BLaER1 treated with 17β-estradiol and CSF1 and Interleukin-3, amounts not matched to agents 10 nM and 100 nM (cell line): ENCODE data around the gene ADIPOR1.
"Not testable (repeated sequence)": the region's sequence is repeated elsewhere in the genome, so short reads cannot be mapped to it uniquely, and the experiment has no call there.

Experiments
- H3K27ac ChIP-seq, 11 experiments: shearing (Covaris generic); formaldehyde crosslinking; 2 replicates each; pipeline ENCODE4 v1.8.1; 2022
- H3K27me3 ChIP-seq, 11 experiments: shearing (Covaris generic); formaldehyde crosslinking; 2 replicates each; pipeline ENCODE4 v1.8.1; 2022
- H3K36me3 ChIP-seq, 11 experiments: shearing (Covaris generic); formaldehyde crosslinking; 2 replicates each; pipeline ENCODE4 v1.8.1; 2022
- H3K4me1 ChIP-seq, 10 experiments: shearing (Covaris generic); formaldehyde crosslinking; 2 replicates each; pipeline ENCODE4 v1.8.1; 2022
- H3K4me2 ChIP-seq, 11 experiments: shearing (Covaris generic); formaldehyde crosslinking; 2 replicates each; pipeline ENCODE4 v1.8.1; 2022
- H3K4me3 ChIP-seq, 10 experiments: shearing (Covaris generic); formaldehyde crosslinking; 2 replicates each; pipeline ENCODE4 v1.8.1; 2022
- H3K9ac ChIP-seq, 11 experiments: shearing (Covaris generic); formaldehyde crosslinking; 2 replicates each; pipeline ENCODE4 v1.8.1; 2022
- H3K9me3 ChIP-seq, 11 experiments: shearing (Covaris generic); formaldehyde crosslinking; replicated peaks in 1 of 11; 2 replicates each; pipeline ENCODE4 v1.8.1; 2022
- H4K20me1 ChIP-seq, 11 experiments: shearing (Covaris generic); formaldehyde crosslinking; 2 replicates each; pipeline ENCODE4 v1.8.1; 2022
- Cebpa-rat ChIP-seq, 11 experiments: shearing (Covaris generic); IDR thresholded peaks; 2 replicates each; pipeline ENCODE4 v1.8.1; 2022

The ADIPOR1 gene

GRCh38 chr1:202957733-202958543 is at the start of gene ADIPOR1:
TSS of gene ADIPOR1 (minus strand) at chr1:202958312. CDS start at chr1:202951070, 7,242 bp downstream.
- H3K9ac ChIP-seq: peak within 1 kb of the TSS; percentile 95 to 100 (median 98)
- TF ChIP-seq Cebpa-rat (IDR thresholded peaks at IDR 0.05): no peak
- peaks cover 0 to 51% (median 39%) of the 10 kb centered on the region in 11 experiments; a peak in 13 of 22 replicates for H4K20me1 ChIP-seq
- H3K27ac ChIP-seq: peak within 1 kb of the TSS; percentile 91 to 99 (median 95)
- peak within 1 kb of the TSS; percentile 79 to 97 (median 93) for H3K4me2 ChIP-seq
- H3K4me3 ChIP-seq: peak within 1 kb of the TSS; percentile 93 to 100 (median 99)
- no peaks in the 10 kb centered on the region for H3K9me3 ChIP-seq
- no peaks in the 10 kb centered on the region for H3K27me3 ChIP-seq
- peaks cover 25 to 59% (median 32%) of the 10 kb centered on the region in 11 experiments for H3K36me3 ChIP-seq
- peaks cover 23 to 55% (median 48%) of the 10 kb centered on the region in 10 experiments for H3K4me1 ChIP-seq

- peaks cover 26 to 61% (median 42%) of the 10 kb centered on the region in 10 experiments for H3K4me1 ChIP-seq
Observed at GRCh38 chr1:203006948-203007871, 49.1 kb upstream of the ADIPOR1 start, which contains the start of gene TMEM183A. TSS of gene TMEM183A (plus strand) at chr1:203007374. CDS start at chr1:203007466, 92 bp downstream.

GRCh38 chr1:203005395-203006142 is 47.5 kb upstream of the ADIPOR1 start:
- not testable (repeated sequence) for H3K27me3 ChIP-seq, H3K9me3 ChIP-seq
- Histone ChIP-seq H3K4me3 (peak overlapping the region in 7 of 10 experiments; percentile 75 to 93 (median 85); a peak in 9 of 20 replicates), H3K4me2 (peak overlapping the region; percentile 62 to 92 (median 82)), H4K20me1 (peaks cover under 1 to 31% (median 20%) of the 10 kb centered on the region in 11 experiments; a peak in 15 of 22 replicates), H3K9ac (peak overlapping the region in 8 of 11 experiments; percentile 87 to 94 (median 92); a peak in 15 of 22 replicates), H3K4me1 (peaks cover 26 to 73% (median 47%) of the 10 kb centered on the region in 10 experiments), H3K27ac (peak overlapping the region; percentile 78 to 89 (median 87); a peak in 21 of 22 replicates), H3K36me3 (peaks cover 20 to 23% (median 21%) of the 10 kb centered on the region in 11 experiments)

More at GRCh38 chr1:203006948-203007871, 49.1 kb upstream of the ADIPOR1 start, which contains the start of gene TMEM183A:
- Histone ChIP-seq H3K27me3 (no peaks in the 10 kb centered on the region), H3K4me2 (peak within 1 kb of the TSS; percentile 82 to 96 (median 91)), H3K27ac (peak within 1 kb of the TSS; percentile 78 to 89 (median 87)), H3K9ac (peak within 1 kb of the TSS; percentile 87 to 94 (median 92)), H4K20me1 (peaks cover 6 to 42% (median 31%) of the 10 kb centered on the region in 11 experiments; a peak in 15 of 22 replicates), H3K9me3 (0 out of 22 replicates have a peak, but pooled peaks cover 0 to 5% (median 0%) of the 10 kb centered on the region in 11 experiments), H3K4me3 (peak within 1 kb of the TSS; percentile 75 to 96 (median 84)), H3K36me3 (peaks cover 36 to 39% (median 37%) of the 10 kb centered on the region in 11 experiments)
- TF ChIP-seq Cebpa-rat (IDR thresholded peaks at IDR 0.05): no peak

- Histone ChIP-seq H3K9ac (no peak overlapping the region), H3K9me3 (no peaks in the 10 kb centered on the region), H3K36me3 (no peaks in the 10 kb centered on the region), H3K27ac (peak overlapping the region in 1 of 11 experiments; percentile 35; a peak in 2 of 22 replicates), H3K4me3 (no peak overlapping the region), H3K4me2 (peak overlapping the region in 2 of 11 experiments; percentile 17 to 21; a peak in 1 of 22 replicates), H4K20me1 (peaks cover 0 to 6% (median 1%) of the 10 kb centered on the region in 11 experiments; a peak in 10 of 22 replicates), H3K4me1 (peaks cover 17 to 80% (median 50%) of the 10 kb centered on the region in 10 experiments), H3K27me3 (no peaks in the 10 kb centered on the region)
- no peak for TF ChIP-seq Cebpa-rat (IDR thresholded peaks at IDR 0.05)
Observed at GRCh38 chr1:203002951-203003350, 44.8 kb upstream of the ADIPOR1 start.

GRCh38 chr1:203001986-203002385 is 43.9 kb upstream of the ADIPOR1 start:
- H3K9ac ChIP-seq: no peak overlapping the region
- peak overlapping the region in 2 of 11 experiments; percentile 35 to 39; a peak in 4 of 22 replicates for H3K27ac ChIP-seq
- H3K4me3 ChIP-seq: no peak overlapping the region
- no peaks in the 10 kb centered on the region for H3K36me3 ChIP-seq
- H3K27me3 ChIP-seq: no peaks in the 10 kb centered on the region
- H3K9me3 ChIP-seq: no peaks in the 10 kb centered on the region; a peak in 1 of 22 replicates
- 0 out of 22 replicates have a peak overlapping the region, but pooled peaks of 1 of the 11 experiments have one; percentile 23 for H3K4me2 ChIP-seq
- no peaks in the 10 kb centered on the region for H4K20me1 ChIP-seq
- peaks cover 25 to 89% (median 58%) of the 10 kb centered on the region in 10 experiments for H3K4me1 ChIP-seq
- no peak for TF ChIP-seq Cebpa-rat (IDR thresholded peaks at IDR 0.05)

- Histone ChIP-seq H3K36me3 (no peaks in the 10 kb centered on the region), H3K9me3 (peaks cover 0 to 5% (median 0%) of the 10 kb centered on the region in 11 experiments; a peak in 3 of 22 replicates), H4K20me1 (no peaks in the 10 kb centered on the region), H3K27me3 (no peaks in the 10 kb centered on the region), H3K27ac (peak overlapping the region in 8 of 11 experiments; percentile 30 to 81 (median 70); a peak in 15 of 22 replicates), H3K4me2 (peak overlapping the region; percentile 67 to 90 (median 85); a peak in 21 of 22 replicates), H3K4me1 (peaks cover 14 to 74% (median 48%) of the 10 kb centered on the region in 10 experiments), H3K9ac (peak overlapping the region in 9 of 11 experiments; percentile 38 to 71 (median 66); a peak in 13 of 22 replicates), H3K4me3 (peak overlapping the region in 4 of 10 experiments; percentile 34 to 57 (median 46); a peak in 4 of 20 replicates)
- no peak for TF ChIP-seq Cebpa-rat (IDR thresholded peaks at IDR 0.05)
Observed at GRCh38 chr1:203000217-203000944, 42.3 kb upstream of the ADIPOR1 start.
